ENCODE results near the gene CSRP3.
"Not testable (repeated sequence)": the region's sequence is repeated elsewhere in the genome, so short reads cannot be mapped to it uniquely, and the experiment has no call there.

The CSRP3 gene

GRCh38 chr11:19185036-19185435 is 16.7 kb downstream of the CSRP3 start:
- DNase-seq = no peak

DNA sequence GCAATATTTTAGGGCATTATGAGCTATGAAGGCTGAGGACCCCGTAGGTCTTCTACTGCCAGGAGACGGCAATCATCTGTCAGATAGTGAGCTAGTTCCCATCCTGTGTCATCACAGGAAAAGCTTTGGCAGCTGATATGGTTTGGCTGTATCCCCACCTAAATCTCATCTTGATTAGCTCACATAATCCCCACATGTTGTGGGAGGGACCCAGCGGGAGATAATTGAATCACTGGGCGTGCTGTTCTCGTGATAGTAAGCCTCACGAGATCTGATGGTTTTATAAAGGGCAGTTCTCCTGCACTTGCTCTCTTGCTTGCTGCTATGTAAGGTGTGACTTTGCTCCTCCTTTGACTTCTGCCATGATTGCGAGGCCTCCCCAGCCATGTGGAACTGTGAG is 18.1 kb downstream of the CSRP3 start:
- no peak for DNase-seq

DNA sequence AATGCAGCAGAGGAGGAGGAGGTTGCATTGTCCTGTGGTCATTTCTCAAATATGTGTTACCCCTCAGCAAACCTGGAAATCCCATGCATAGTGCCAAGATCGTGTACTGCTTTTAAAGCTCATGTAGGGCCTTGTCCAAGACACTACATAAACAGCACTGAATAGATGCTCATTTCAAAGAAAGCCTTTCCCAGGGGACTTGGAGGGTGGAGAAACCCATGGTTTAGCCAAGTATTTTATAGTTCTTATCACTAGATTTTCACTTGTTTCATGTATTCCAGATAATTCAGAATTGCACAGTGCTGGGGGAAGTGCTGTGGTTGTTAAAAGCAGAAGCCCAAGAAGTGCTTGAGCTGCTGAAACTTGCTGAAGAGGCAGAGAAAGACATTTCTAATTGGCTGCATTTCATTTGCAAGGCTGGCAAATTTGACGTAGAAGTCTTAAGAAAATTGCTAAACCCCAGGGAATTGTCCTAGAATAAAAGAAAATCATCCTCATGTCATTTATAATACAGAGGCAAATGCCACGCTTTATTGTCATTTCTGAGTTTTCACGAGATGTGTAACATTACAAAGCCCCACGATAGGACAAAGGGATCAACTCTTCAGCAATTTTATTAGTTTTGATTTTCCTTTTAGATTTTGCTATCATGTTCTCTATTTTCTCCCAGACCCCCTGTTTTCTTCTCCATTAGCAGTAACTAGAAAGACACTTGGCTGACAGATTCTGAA is 20.1 kb downstream of the CSRP3 start:
- DNase-seq = no peak

GRCh38 chr11:19176629-19177186 is 25.1 kb downstream of the CSRP3 start:
- DNase-seq = no peak

GRCh38 chr11:19173964-19174638 is 27.7 kb downstream of the CSRP3 start:
- no peak for DNase-seq

GRCh38 chr11:19173004-19173689 is 28.6 kb downstream of the CSRP3 start:
- peak in 1 of 2 experiments; percentile 49 for DNase-seq

DNA sequence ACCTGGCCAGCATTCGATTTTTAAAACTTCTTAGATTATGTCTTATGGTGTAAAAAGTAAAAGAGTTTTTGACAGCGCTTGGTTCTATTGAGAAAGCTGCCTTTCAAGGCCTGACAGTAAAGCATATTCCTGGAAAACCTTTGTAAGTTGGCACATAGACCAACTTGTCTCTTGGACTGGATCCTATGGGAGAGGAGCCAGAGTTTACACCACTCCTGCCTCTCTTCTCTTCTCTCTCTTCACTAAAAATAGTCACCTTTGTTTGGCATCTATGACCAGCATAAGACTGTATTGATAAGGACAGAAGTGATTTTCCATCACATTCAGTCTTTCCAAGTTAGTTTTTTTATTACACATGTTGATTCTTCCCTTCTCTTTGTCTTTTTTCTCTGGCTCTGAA is 33.7 kb downstream of the CSRP3 start:
- DNase-seq = peak in 1 of 2 experiments; percentile 19

GRCh38 chr11:19164881-19165280 is 36.9 kb downstream of the CSRP3 start:
- no peak for DNase-seq

- no peak for DNase-seq
These were observed 37.4 kb downstream of the CSRP3 start for GRCh38 chr11:19164230-19164855.

DNA sequence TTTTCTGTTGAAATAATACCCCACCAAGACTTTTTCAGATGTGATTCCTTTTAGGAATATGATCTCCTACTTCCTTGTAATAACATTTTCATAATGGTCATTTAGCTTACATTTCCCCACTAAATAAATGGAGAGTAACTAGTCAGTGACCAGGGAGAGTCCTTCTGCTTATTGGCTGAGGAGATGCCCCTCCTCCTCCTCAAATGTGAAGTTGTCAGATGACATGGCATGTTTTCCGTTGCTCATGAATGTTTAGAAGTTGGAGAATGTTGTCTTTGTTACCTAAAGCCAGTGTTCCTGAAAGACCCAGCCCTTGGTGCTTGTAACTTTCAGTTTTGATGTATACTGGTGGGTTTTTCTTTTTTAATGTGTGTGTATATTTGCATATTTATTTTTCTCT is 38.2 kb downstream of the CSRP3 start:
- DNase-seq = no peak

DNA sequence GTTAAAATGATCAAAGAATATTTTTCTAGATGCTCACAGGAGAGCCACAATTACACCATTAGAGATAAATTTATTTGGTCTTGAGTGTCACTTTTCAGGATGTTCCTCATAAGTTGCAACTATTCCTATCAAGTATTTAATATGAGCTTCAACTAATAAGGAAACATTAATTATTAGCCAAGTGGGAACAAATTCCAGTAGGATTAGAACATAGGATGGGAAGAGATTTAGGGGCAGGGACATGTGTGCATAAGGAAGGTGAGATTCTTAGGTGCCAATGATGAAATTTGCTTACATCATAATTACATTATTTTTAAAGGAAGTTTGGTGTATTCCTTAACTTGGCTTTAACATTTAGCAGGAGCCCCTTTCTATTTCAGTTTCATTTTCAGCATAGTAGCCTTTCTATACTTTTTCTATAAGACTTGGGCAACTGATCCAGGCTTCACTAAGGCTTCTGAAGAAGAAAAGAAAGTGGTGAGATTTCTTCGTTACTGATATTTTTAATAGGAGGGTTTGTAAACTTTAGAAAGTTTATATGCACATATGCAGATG is 38.8 kb downstream of the CSRP3 start:
- no peak for DNase-seq

DNA sequence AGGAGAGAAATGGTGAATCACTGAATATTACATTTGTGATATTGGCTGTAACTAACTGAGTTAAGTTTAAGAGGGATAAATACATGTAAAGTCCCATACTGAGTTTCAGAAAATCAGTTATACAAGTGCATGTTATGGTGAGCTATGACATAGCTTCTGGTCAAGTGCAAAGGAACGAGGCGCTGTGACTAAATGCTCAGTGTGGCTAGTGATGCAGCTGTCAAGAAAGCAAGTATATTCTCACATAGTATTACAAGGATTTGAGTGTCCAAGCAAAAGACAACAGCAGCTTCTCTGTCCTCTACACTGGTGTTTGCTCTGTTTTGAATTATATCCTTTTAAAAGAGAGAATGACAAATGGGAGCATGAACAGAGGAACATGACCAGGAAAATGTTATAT is 40.1 kb downstream of the CSRP3 start:
- DNase-seq = no peak

- DNase-seq = no peak
These were observed 40.9 kb downstream of the CSRP3 start for GRCh38 chr11:19160847-19161246.

DNA sequence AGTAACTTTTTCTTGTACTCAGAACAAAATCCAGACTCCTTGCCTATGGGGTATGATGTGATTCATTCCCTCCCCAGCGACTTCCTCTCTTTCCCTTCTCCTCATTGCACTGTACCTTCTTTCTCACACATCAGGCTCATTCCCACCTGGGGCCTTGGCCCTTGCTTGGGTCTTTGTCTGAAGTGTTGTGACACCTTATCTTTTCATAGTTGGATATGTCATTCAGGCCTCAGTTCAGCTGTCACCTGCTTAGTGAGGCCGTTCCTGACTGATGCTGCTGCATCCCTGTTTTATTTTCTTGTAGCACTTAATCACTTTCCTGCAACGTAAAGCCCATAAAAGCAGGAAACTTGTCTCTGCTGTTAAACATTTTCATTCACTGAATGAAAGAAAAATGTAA is 44.9 kb downstream of the CSRP3 start:
- DNase-seq = no peak

GRCh38 chr11:19145319-19145718 is 56.5 kb downstream of the CSRP3 start:
- DNase-seq = no peak

DNA sequence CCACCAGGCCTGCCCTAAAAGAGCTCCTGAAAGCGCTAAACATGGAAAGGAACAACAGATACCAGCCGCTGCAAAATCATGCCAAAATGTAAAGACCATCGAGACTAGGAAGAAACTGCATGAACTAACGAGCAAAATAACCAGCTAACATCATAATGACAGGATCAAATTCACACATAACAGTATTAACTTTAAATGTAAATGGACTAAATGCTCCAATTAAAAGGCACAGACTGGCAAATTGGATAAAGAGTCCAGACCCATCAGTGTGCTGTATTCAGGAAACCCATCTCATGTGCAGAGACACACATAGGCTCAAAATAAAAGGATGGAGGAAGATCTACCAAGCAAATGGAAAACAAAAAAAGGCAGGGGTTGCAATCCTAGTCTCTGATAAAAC is 64.9 kb downstream of the CSRP3 start:
- DNase-seq = not testable (repeated sequence)

GRCh38 chr11:19134004-19134403 is 67.8 kb downstream of the CSRP3 start:
- DNase-seq = no peak
